Fibroblast of skin of right quadriceps (primary cell): ENCODE data around the gene TRIP12.
A peak's percentile ranks its signal among the peaks of the same experiment; 100 is the strongest.
"Not testable (repeated sequence)": the region's sequence is repeated elsewhere in the genome, so short reads cannot be mapped to it uniquely, and the experiment has no call there.

ENCODE experiments used
- DNase-seq: peaks from one replicate; pipeline ENCODE4 v3.0.0-alpha.2; 2013

The TRIP12 gene

DNA sequence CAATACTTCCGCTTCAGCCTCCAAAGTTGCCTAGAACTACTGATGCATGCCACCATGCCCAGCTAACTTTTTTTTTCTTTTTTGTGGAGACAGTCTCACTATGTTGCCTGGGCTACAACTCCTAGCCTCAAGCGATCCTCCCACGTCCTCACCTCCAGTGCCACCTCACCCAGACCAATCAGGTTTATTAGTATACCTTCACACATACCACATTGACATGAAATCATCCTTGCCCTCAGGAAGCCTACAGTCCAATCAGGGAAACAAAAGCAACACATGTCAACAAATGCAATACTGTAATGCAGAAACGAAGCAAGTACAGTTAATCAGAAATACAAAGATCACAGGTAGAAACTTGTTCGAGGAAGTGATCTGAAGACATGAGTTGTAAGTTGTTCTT is 4.0 kb downstream of the TRIP12 start:
- DNase-seq = no peak

DNA sequence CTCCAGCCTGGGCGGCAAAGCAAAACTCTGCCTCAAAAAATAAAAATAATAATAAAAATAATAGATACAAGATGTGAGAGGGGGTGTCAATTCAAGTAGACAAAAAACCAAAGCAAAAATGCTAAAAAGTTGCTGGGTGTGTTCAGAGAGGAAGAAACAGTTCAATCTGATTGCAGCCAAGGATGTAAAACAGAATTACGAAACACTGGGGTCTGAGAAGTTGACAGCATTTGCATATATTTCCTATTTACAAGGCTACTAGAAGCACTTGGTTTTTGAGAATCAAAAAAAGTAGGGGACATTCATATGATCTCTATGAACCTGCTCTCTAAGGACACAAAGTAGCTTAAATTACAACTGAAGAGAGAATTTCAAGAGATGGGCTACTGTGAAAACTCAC is 7.6 kb downstream of the TRIP12 start:
- DNase-seq = no peak

DNA sequence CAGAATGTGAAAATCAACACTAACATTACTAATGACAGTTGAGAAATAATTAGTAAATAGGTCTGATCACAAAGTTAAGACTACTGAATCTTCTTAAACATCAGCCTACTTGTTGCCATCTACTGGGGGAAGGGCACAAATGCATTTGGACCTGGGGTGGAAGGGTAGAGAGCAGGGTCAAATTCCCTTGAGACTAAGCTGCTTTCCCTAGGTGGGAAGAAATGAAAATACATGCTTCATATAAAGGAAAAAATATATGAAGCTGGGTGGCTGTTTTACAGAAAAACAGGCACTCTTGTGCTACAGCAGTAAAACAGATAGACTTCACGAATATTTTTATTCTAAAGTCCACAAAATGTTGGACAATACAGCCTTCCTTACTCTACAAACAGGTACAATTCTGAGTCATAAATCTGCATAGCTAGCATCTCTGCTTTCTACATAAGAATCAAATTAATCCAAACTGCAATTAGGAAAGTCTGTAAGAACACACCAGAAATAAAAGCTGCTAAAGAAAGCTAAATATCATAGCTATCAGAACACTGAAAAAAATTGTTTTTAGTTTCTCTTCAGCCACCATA is 10.9 kb downstream of the TRIP12 start:
- DNase-seq = no peak

DNA sequence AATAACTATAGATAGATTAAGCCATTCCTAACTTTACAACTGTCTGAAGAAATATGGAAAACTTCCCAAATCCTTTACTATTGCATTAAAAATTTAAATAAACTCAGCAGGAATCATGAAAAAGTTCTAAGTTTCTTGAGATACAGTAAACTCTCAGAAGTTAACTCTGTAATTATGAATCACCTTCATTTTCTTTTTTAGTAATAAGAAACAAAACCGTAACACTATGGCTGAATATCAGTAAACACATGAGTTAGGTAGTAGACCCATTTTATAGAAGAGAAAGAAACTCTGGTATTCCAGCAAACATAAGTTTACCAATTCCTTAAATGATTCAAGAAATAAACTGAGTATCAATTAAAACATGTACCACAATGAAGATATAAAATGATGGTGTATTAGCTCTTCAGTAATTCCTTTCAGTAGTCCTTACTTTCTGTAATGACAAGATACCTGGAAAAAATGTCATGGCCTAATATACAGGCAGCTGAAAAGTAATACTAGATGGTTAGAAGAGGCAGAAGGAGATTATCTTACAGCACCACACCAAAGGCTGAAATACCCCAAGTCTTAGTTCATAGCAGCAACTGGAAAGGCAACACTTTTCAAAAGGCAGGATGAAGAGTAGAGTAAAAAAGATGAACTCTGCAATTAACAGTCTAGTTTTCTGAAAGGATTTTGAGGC is 11.5 kb downstream of the TRIP12 start:
- DNase-seq = no peak

DNA sequence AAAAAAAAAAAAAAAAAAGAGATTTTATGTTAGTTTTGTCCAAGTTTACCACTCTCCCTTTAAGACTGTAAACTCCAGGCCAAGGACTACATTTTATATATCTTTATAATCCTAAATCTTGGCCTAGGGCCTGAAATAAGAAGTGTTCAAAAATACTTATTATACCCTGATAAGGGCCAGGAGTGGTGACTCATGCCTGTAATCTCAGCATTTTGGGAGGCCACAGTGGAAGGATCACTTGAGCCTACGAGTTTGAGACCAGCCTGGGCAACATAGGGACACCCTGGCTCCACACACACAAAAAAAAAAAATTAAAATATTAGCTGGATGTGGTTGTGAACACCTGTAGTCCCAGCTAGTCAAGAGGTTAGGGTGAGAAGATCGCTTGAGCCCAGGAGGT is 12.7 kb downstream of the TRIP12 start:
- no peak for DNase-seq

DNA sequence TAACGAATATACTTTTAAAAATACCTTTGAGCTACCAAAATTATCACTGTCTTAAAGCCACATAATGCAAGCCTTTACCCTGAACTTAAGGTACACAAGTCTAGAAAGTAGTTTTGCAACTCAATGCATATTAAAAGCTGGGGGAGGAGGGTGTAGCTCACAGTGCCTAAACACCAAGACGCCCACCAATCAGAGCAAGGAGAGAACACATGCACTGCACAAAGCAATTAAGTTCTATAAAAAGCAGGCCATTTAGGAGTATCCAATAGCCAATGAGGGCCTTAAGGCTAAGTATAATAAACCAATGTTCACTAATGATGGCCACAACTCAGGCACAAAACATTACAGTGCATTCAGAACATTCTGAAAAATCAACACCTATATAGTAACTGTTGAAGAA is 16.2 kb downstream of the TRIP12 start:
- DNase-seq = no peak

DNA sequence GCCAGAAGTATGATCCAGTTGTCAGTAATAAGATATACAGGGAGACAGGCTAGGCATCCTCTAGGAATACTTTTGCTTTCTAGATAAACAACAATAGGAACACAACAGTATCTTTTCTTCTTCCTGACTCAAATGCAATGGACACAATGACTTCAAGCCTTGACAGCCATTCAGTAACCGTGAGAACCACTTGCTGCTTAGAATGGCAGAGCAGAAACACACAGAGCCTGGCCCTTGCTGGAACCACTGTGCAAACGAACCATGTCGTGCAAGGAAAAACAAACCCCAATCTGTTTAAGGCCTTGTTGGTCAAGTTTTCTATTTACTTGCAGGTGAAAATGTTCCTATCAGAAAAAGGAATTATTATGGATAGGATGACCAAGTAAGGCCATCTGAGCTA is 18.8 kb downstream of the TRIP12 start:
- DNase-seq = no peak

DNA sequence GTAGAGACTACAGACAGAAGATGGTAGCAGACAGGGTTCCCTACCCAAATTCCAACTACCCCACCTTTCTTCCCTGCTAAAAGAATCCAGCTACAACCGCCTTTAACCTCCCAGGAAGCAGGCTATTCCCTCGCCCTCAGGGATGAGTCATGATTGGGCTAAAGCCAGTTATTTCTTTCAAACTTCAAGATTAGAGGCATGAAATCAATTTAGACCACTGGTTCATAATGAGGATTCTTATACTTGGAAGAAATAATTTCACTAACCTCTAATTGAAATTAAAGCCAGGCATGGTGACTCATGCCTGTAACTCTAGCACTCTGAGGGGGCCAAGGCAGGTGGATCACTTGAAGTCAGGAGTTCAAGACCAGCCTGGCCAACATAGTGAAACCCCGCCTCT is 20.0 kb downstream of the TRIP12 start:
- peak; percentile 87 for DNase-seq

DNA sequence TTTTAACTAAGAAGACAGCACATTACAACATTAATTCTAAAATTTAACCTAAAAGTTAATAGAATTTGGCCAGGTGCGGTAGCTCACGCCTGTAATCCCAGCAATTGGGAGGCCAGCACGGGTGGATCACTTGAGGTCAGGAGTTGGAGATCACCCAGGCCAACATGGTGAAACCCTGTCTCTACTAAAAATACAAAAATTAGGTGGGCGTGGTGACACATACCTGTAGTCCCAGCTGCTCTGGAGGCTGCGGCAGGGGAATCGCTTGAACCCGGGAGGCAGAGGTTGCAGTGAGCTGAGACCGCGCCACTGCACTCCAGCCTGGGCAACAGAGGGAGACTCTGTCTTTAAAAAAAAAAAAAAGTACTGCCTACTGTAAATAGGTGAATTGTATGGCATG is 21.3 kb downstream of the TRIP12 start:
- DNase-seq = not testable (repeated sequence)

DNA sequence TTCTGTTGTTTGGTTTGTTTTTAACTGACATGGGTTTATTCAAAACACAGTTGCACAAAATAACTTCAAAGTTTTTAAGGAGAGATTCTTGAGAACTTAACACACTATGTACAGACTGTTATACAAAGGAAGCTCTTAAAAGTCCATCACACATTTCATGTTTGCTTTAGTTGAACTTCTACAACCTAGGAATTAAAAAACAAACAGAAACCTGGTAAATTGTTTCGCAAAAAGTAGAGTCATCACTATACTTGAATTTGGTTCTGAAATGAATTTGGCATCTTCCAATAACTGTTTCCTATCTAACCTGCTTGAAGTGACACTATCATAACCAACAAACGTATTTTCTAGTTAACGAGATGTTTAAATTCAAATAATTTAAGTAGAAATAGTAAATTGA is 21.8 kb downstream of the TRIP12 start:
- DNase-seq = no peak

DNA sequence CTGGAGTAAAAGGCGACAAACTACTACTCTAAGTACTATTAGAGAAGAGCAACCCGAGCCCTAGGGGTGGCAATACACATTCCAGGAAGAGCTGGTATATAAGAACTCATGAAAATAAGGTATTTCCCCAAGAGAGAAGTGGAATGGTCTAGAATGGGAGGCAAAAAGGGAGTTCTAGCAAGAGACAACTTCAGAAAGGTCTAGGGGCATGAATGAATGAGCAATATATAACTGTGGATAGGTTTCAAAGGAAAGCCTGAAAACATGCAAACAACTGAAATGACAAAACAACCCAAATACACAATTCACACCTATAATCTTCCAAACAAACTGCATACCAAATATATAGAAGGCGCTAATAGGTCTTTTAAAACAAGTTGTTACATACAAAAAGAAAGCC is 22.2 kb downstream of the TRIP12 start:
- no peak for DNase-seq

DNA sequence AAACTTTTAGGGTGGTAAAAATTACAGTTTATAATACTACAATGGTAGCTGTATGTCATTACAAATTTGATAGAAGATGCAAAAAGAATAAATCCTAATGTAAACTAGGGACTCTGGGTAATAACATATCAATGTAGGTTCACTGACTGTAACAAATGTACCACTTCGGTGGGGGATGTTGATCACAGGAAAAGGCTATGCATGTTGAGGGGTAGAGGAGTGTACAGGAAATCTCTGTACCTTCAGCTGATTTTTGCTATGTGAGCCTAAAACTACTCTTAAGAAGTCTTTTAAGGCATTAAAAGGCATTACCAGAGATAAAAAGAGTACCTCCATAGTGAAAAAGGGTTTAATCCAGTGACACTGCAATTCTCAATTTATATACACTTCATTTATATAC is 25.0 kb downstream of the TRIP12 start:
- DNase-seq = no peak

DNA sequence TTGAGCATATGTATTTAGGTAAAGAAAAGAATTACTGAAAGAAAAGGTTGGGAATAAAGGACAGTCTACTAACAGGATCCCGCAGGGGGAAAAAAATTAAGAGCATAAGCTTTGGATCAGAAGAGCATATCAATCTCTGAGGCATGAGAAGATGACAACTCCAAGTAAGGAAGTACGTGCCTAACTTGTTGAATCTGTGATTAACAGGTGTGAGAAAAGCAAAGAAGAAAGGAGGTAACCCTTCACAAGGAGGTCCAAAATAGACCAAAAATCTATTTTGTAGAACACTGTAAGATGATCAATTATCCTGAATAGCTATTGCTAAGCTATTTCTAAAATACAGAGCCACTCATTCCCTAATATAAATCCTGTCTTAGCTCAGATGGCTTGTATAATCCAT is 32.8 kb downstream of the TRIP12 start:
- DNase-seq = no peak

DNA sequence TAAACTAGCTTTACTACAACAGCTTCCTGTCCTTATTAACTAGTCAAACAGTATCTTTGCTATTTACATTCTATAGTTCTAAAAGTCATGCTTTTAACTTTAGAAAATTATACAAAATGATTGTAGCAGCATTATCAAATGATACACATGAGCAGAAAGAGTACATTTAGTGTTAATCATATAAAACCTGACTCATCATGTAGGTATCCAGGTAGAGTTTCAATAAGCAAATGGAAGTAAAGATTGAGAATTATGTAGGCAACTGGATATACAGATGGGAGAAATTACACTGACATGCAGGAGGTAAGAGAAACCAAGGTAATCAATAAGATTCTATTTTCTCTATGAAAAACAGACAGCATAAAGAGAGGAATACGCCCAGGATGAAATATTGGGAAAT is 33.8 kb downstream of the TRIP12 start:
- DNase-seq = no peak

DNA sequence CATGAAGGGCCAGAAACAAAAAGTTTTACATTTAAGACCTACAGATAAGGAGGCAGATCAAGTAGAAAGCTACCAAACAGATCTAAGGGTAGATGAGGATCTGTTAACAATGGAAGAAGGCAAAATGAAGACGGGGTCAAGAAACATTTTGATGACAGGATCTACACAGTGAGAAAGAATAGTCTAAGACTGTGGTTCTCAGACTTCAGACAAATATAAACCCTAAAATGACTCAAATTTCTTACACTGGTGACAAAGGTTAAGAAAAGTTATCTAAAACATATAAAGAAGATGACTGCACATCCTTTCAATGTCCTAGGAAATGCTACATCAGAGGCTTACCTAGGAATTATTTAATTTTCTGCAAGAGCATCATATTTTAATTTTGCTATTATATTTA is 34.4 kb downstream of the TRIP12 start:
- no peak for DNase-seq

DNA sequence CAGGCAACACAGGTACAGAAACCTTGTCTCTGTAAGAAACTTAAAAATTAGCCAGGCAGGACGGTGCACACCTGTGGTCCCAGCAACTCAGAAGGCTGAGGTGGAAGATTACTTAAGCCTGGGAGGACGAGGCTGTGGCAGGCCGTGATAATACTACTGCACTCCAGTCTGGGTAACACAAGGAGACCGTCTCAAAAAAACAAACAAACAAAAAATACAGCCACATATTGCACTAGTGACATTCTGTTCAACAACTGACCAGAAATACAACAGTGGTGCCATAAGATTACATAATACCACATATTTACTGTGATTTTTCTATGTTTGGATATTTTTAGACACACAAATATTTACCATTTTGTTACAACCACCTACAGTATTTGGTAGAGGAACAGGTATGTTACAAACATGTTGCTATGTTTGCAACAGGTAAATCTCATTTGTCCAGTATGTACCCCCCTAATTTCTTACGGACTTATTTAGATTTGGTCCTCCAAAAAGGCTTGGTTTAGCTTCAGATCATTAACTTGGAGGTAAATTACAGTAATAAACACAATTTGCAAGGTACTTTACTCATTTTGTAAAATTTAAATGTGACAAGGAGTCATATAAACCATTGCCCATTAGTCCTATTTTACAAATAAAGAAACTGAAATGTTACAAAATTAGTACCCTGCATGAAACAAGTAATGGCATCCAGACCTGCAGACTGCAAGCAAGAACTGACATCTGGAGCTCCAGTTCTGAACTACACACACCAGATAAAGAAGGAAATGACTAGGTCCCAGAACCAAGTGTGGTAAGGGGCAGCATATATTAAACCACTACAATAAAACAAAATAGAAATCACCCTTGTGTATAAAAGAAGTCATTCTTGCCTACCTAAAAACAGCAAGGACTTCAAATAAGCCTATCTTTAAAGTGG is 36.8 kb downstream of the TRIP12 start:
- DNase-seq = no peak

DNA sequence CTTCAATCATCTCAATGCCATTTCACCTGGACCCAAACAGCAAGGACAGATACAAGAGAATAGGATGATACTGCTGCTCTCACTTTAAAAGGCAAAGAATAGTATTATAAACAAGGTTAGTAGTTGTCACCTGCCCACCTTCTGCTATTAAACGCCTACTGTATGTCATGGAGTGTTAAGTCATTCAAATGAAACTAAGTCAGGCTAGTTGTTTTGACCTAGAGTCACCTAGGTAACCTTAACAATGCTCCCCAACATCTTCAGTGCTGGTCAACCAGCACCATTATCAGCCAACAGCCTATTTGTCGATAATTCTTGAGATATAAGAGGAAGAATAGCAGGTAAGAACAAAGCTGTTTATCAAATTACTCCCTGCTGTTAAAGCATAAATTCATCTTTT is 39.2 kb downstream of the TRIP12 start:
- no peak for DNase-seq

DNA sequence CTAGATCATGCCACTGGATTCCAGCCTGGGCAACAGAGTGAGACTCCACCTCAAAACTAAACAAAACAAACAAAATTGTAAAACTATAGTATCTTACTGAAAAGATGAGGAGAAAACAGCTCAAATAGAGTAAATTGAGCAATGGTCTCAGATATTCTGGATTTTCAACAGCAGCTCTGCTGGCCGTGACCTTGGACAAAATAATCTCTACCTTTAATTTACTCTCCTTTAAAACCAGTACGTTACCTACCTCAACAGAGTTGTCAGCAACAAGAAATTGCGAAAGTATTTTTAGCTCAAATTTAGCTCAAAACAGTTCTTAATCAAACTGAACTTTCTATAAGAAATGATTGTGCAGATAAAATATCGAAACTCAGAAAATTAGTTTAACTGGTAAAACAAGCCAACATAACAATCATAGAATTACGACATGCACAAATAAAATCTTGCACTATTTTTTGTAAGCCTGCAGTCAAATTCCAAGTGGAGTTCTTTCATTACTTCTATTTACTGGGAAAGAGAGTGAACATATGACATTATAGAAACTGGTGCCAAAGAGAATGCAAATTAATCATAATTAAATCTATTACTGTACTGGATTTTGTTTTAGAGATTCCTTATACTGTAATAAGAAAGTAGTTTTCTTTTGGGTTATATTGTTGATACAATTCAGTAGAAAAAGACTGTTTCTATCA is 40.8 kb downstream of the TRIP12 start:
- DNase-seq = no peak

DNA sequence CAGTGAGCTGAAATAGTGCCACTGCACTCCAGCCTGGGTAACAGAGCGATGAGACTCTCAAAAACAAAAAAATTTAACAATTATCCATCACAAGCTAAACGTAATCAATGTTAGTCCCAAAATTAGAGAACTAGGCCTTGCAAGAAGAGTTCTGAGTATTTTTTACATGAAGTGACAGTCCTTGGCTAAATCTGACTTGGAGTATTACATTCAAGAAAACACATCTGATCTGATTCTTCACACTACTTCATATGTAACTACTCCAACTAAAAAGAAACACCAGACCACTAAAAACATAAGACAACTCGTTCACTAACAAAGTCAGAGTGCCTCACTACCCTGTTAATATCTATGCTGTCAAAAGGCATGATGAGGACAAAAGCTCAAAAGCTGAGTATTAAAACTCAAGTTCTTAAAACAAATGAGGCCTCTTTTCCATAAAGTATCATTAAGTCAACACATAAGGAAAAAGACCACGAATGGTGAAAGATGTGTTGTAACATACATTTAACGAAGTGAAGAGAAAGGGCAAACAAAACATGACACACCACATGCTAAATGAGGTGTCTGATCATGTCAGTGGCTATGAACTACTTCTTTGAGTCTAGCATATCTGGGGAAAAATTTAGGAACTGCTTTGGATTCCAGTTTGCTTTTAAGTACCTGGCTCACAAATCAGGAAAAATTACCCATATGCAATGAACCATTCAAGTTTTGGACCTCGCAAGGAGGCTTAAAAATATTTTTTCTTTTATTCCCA is 42.4 kb downstream of the TRIP12 start:
- no peak for DNase-seq

DNA sequence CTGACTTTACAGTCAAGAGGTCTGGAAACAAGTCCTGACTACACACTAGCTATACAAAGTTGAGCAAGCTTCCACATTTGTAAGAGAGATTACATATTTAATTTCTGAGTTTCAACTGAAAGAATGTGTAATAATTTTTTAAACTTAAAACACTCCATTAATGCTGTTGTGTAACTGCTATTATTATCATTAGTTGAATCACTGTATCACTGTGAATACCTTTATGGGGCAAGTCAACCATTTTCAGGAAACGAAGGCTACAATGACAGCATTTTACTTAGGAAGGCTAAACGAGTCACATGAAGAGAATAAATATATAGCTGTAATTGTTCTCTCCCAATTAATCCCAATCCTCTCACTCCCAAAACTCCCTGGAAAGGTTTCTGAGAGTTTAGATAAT is 46.3 kb downstream of the TRIP12 start:
- no peak for DNase-seq

DNA sequence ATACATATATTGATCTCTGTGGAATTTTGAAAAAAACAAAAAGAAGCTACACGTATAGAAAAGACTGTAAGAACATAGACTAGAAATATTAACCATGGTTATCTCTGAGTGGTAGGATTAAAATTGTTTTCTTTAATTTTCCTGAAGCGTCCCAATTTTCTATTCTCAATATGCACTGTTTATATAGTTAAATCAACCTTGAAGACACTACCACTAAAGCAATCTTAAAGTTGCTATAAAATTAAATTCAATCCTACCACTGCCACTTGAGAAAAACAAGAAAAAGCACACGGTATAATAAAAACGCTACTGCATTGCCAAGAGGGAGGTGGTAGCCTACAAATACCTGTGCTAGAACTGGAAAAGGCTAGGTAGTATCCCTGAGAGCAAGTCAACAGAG is 47.2 kb downstream of the TRIP12 start:
- DNase-seq = no peak

DNA sequence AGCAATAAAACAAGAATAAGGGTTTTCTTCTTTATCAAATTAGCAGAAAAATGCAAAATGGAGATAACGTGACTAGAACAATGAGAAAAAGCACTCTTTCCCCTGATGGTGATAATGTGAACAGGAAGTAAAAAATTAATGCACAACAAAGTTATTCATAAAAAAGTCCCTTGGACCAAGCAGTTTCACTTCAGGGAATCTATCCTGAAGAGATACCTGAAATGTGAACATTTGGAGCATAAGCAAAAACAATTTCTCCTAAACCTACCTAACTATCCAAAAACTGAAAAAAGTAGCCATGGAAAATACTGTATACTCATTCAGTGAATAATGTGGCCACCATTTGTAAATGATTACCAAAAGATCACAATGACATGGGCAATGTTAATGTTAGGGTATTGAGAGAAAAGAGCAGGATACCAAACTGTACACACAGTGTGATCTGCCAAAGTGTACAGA is 48.7 kb downstream of the TRIP12 start:
- no peak for DNase-seq
